Body of pancreas (tissue), 4 donors: ENCODE data around the gene SERPINA9.

Experiments used
- POLR2A ChIP-seq, 3 donors: fragments of 450-650 bp; IDR thresholded peaks; one replicate each; pipeline ENCODE4 v1.6.1; 2016; ENCODE audit warnings: antibody characterized with exemption in 3 of 3, mild to moderate bottlenecking in 2 of 3
- TF ChIP-seq, protein P1 (sequence below), 7 experiments: fragments of 450-650 bp in 4 of 7; fragments of 200-600 bp in 3 of 7; sonication (generic) in 3 of 7; IDR thresholded peaks; one replicate each; pipeline ENCODE4 v1.5.1; 2016 to 2019; ENCODE audit warnings: antibody characterized with exemption in 7 of 7

DNA sequence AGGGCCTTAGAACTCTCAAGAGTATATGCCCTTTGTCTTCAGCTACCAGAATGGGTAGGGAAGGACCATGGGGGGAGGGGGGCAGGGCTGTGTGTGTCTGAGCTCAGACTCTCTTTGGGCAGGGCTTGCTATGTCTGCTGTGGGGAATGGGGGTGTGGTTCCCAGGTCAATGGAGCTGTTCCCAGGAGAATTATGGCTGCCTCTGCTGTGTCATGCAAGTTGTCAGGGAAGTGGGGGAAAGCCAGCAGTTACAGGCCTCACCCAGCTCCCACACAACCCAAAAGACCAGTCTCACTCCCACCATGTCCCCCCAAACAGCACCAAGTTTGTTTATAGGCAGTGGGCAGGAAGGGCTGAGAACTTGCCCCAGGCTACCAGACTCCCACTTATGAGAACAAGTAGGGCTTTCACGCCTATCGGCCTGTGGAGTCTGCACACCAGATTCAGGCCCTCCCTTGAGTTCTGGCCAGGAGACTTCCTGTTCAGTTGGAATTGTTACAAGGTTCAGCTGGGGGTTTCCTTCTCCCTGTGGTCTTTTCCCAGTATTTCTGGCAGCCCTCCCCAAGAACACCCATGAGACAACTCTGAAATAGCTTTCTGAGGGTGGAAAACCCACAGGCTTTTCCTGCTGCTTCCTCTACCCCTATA is 17.3 kb downstream of the SERPINA9 start:
- no peak for TF ChIP-seq POLR2A (IDR thresholded peaks at IDR 0.05)
- TF ChIP-seq, protein P1, sequence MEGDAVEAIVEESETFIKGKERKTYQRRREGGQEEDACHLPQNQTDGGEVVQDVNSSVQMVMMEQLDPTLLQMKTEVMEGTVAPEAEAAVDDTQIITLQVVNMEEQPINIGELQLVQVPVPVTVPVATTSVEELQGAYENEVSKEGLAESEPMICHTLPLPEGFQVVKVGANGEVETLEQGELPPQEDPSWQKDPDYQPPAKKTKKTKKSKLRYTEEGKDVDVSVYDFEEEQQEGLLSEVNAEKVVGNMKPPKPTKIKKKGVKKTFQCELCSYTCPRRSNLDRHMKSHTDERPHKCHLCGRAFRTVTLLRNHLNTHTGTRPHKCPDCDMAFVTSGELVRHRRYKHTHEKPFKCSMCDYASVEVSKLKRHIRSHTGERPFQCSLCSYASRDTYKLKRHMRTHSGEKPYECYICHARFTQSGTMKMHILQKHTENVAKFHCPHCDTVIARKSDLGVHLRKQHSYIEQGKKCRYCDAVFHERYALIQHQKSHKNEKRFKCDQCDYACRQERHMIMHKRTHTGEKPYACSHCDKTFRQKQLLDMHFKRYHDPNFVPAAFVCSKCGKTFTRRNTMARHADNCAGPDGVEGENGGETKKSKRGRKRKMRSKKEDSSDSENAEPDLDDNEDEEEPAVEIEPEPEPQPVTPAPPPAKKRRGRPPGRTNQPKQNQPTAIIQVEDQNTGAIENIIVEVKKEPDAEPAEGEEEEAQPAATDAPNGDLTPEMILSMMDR (IDR thresholded peaks at IDR 0.05) = no peak
